Sigmoid colon (tissue), 7 donors: ENCODE results near the gene TSPAN12. TPM values are rescaled to one million over a fixed set of nuclear protein-coding genes. Genes with fewer than 3 reads are reported as not detected.
"Not testable (repeated sequence)": the region's sequence is repeated elsewhere in the genome, so short reads cannot be mapped to it uniquely, and the experiment has no call there.

Source experiments
- DNase-seq: peaks from one replicate; pipeline ENCODE4 v3.0.0-alpha.2; 2019
- H3K27ac ChIP-seq, 4 donors: fragments of 200-600 bp; sonication (generic); one replicate each; pipeline ENCODE4 v1.5.1; 2016 to 2019; ENCODE audit warnings: mild to moderate bottlenecking in 1 of 4
- H3K27me3 ChIP-seq, 3 donors: fragments of 200-600 bp; sonication (generic); one replicate each; pipeline ENCODE4 v1.5.1; 2019; ENCODE audit warnings: mild to moderate bottlenecking in 1 of 3
- H3K36me3 ChIP-seq, 4 donors: fragments of 200-600 bp; sonication (generic); one replicate each; pipeline ENCODE4 v1.5.1; 2016 to 2019
- H3K4me1 ChIP-seq, 4 donors: fragments of 200-600 bp; sonication (generic); one replicate each; pipeline ENCODE4 v1.5.1; 2017 to 2019
- H3K4me3 ChIP-seq, 4 donors: fragments of 200-600 bp; sonication (generic); one replicate each; pipeline ENCODE4 v1.5.1; 2017 to 2019; ENCODE audit warnings: mild to moderate bottlenecking in 2 of 4, moderate library complexity in 1 of 4
- H3K9me3 ChIP-seq, 4 donors: fragments of 200-600 bp in 3 of 4; sonication (generic) in 3 of 4; one replicate each; pipeline versions ENCODE4 v1.5.1 to v1.6.1; 2013 to 2019
- EP300 ChIP-seq, 4 donors: sonication (generic); formaldehyde crosslinking; IDR thresholded peaks; one replicate each; pipeline ENCODE4 v1.6.1; 2017; ENCODE audit warnings: antibody characterized with exemption in 4 of 4
- POLR2A ChIP-seq, 2 donors: fragments of 450-650 bp; IDR thresholded peaks; one replicate each; pipeline ENCODE4 v1.6.1; 2016; ENCODE audit warnings: antibody characterized with exemption in 2 of 2, mild to moderate bottlenecking in 2 of 2, moderate library complexity in 2 of 2
- POLR2AphosphoS5 ChIP-seq, 4 donors: sonication (generic); formaldehyde crosslinking; IDR thresholded peaks; one replicate each; pipeline ENCODE4 v1.6.1; 2017; ENCODE audit warnings: antibody characterized with exemption in 4 of 4
- WGBS, 2 donors: extraction: QIAGEN DNeasy Blood & Tissue Kit; methylation state at CpG; one replicate each; pipeline ENCODE4 v1.1.7; 2013; 5-methylcytosine and 5-hydroxymethylcytosine counted together
- intact Hi-C: fragments of 100-400 bp; cut with DNase I; formaldehyde crosslinking; loops from one replicate; pipeline ENCODE4 v1.15.1; 2023
- polyA plus RNA-seq, 3 donors: library from polyadenylated mRNA; stranded (reverse); fragments of 200-250 nt; gene quantifications; one replicate each; pipeline ENCODE4 v1.2.3, GENCODE V29; 2013
- total RNA-seq, 4 donors: library from RNA; depleted of rRNA; stranded (reverse); fragments of >200 nt; gene quantifications; one replicate each; pipeline ENCODE4 v1.1.0, GENCODE V29; 2016
- TF ChIP-seq, protein P1 (sequence below), 4 experiments: fragments of 450-650 bp in 3 of 4; fragments of 200-600 bp in 1 of 4; IDR thresholded peaks; one replicate each; pipeline ENCODE4 v1.5.1; 2016 to 2019; ENCODE audit warnings: antibody characterized with exemption in 4 of 4, mild to moderate bottlenecking in 3 of 4, moderate library complexity in 2 of 4
- donor health status: healthy with polysubstance abuse.
- donor health status: Bipolar disorder and iron deficiency.
- donor health status: healthy.

The TSPAN12 gene
- total and polyA plus RNA-seq, 7 donors = 13.9 to 47.7 (median 19.9) TPM

DNA sequence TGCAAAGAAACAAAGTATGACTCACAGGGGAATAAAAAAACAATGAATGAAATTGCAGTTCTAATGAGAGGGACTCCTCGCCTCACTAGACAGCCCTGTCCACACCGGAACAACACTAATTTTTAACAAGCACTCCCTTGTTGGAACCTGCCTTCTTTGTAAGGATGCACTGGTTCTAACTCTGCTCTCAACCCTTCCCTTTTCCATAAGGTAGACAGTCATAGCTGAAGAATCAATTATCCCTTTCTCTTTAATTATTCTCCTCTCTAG lies 65.1 kb downstream of the TSPAN12 start:
- TF ChIP-seq POLR2A (IDR thresholded peaks at IDR 0.05) (no peak), EP300 (IDR thresholded peaks at IDR 0.05) (no peak), POLR2AphosphoS5 (IDR thresholded peaks at IDR 0.05) (no peak)
- WGBS, 2 donors = 95 to 96% methylated on average over 2 of the region's 2 CpGs
- no peaks in the 10 kb centered on the region for H3K27me3 ChIP-seq

DNA sequence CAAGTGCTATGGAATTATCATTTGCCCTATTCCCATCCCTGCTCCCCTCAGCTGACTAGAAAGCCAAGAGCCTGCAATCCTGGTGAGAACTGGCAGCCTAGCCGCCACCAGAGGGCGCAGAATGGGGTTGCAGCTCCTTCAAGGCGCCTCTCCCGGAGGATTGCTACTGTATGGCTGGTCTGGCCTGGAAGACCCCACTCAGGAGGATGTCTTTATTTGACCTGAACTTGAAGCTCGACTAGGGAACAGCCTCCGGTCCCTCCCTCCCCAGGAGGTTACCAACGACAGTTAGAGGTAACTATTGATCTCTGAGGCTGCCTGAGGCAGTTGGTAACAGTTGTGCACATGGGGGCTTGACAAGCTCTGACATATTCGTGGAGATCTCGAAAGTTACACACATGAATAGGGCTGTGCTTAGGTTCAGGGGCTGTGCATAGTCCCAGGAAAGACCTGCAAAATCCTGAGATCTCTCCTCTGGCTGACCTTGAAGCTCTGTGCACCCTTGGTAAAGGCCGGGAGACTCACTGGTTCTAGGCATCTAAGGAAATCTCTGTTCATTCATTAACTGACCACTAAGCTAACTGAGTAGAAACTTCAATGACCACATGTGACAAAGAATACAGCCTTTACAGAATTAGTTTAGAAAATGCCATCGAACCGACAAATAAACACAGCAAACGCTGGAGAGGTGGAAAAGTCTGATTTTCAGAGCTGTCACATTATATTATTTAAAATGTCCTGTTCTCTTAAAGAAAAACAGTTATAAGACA lies 65.7 kb downstream of the TSPAN12 start:
- H3K36me3 ChIP-seq = peaks cover 0 to 4% (median 0%) of the 10 kb centered on the region in 4 donors
- H3K4me3 ChIP-seq = no peak overlapping the region
- H3K4me1 ChIP-seq = no peaks in the 10 kb centered on the region
- 44 to 49% methylated on average over 13 of the region's 13 CpGs for WGBS, 2 donors
- H3K27ac ChIP-seq = no peak overlapping the region
- no peaks in the 10 kb centered on the region for H3K9me3 ChIP-seq
- intact Hi-C loops = no loop called here
- no peak for TF ChIP-seq POLR2A (IDR thresholded peaks at IDR 0.05)
- no peak for TF ChIP-seq POLR2AphosphoS5 (IDR thresholded peaks at IDR 0.05)
- no peak for TF ChIP-seq EP300 (IDR thresholded peaks at IDR 0.05)
- TF ChIP-seq, protein P1, sequence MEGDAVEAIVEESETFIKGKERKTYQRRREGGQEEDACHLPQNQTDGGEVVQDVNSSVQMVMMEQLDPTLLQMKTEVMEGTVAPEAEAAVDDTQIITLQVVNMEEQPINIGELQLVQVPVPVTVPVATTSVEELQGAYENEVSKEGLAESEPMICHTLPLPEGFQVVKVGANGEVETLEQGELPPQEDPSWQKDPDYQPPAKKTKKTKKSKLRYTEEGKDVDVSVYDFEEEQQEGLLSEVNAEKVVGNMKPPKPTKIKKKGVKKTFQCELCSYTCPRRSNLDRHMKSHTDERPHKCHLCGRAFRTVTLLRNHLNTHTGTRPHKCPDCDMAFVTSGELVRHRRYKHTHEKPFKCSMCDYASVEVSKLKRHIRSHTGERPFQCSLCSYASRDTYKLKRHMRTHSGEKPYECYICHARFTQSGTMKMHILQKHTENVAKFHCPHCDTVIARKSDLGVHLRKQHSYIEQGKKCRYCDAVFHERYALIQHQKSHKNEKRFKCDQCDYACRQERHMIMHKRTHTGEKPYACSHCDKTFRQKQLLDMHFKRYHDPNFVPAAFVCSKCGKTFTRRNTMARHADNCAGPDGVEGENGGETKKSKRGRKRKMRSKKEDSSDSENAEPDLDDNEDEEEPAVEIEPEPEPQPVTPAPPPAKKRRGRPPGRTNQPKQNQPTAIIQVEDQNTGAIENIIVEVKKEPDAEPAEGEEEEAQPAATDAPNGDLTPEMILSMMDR (IDR thresholded peaks at IDR 0.05) = peak; percentile 16 to 72 (median 37)
- H3K27me3 ChIP-seq = no peaks in the 10 kb centered on the region
- peak; percentile 77 for DNase-seq

More for the DNA sequence above, 65.1 kb downstream of the TSPAN12 start:
- DNase-seq = no peak
- H3K4me1 ChIP-seq = no peaks in the 10 kb centered on the region
- H3K27ac ChIP-seq = no peak overlapping the region
- H3K4me3 ChIP-seq = no peak overlapping the region
- H3K9me3 ChIP-seq = no peaks in the 10 kb centered on the region
- intact Hi-C loops = no loop called here
- H3K36me3 ChIP-seq = peaks cover 0 to 4% (median 0%) of the 10 kb centered on the region in 4 donors

DNA sequence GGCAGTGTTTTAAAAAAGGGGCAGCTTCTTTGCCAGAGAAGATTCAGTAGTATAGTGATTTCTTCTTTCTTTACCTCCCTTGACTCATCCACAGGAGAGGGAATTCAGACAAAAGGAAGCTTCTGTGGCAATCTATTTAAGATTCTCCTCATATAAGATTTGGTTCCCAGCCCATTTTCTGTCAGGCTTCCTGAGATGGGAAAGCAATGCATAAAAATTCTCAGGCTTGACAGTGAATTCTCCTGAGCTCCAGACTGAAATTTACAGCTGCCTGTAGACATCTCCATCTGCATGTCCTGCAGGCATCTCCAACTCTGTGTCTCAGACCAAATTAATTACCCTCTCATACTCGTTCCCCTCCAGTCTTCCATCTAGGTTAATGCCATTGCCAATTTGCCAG lies 72.8 kb downstream of the TSPAN12 start:
- intact Hi-C loops = no loop called here
- WGBS, 2 donors = 68 to 79% methylated on average over 1 of the region's 1 CpG
- H3K9me3 ChIP-seq = no peaks in the 10 kb centered on the region
- no peak for DNase-seq
- no peak overlapping the region for H3K4me3 ChIP-seq
- H3K4me1 ChIP-seq = no peaks in the 10 kb centered on the region
- no peaks in the 10 kb centered on the region for H3K27me3 ChIP-seq
- H3K27ac ChIP-seq = no peak overlapping the region
- H3K36me3 ChIP-seq = peaks cover 0 to 4% (median 0%) of the 10 kb centered on the region in 4 donors
- no peak for TF ChIP-seq POLR2AphosphoS5 (IDR thresholded peaks at IDR 0.05)
- TF ChIP-seq, protein P1 (IDR thresholded peaks at IDR 0.05) = no peak
- no peak for TF ChIP-seq EP300 (IDR thresholded peaks at IDR 0.05)
- TF ChIP-seq POLR2A (IDR thresholded peaks at IDR 0.05) = no peak

DNA sequence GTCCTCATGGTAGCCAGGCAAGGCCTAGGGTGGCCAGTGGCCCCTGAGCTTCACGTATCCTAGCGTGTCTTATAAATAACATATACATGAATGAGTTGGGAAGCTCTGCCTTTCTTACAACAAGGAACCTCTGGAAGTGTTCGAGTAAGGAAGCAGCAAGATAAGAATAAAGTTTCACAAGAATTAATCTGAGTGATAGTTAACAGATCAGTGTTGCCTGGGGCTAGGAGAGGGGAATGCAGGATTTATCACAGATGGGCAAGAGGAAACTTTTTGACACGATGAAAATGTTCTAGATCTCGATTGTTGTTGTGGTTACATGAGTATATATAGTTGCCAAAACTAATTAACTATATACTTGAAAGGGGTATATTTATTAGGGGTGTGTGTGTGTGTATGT lies 74.2 kb downstream of the TSPAN12 start:
- intact Hi-C loops = no loop called here
- peaks cover 0 to 4% (median 0%) of the 10 kb centered on the region in 4 donors for H3K36me3 ChIP-seq
- DNase-seq = no peak

DNA sequence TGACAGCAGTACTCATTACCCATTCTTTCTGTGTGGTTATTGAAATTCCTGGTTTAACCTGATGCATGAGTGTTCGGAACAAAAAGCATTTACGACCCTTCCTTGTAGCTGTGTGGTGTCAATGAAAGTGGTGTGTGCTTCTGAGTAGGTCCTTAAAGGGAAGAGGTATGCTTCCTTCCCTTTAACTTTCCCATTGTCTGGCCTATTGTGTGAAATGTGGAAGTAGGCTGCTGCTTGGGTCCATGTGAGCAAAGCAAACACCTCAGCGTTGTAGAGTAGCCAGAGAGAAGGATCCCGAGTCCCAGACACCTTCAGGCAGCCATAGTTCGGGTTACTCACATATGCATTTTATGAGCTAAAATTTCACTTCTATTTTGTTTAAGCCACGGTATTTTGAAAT lies 74.7 kb downstream of the TSPAN12 start:
- 81 to 89% methylated on average over 6 of the region's 6 CpGs for WGBS, 2 donors
- intact Hi-C loops = no loop called here

More for the DNA sequence above, 74.2 kb downstream of the TSPAN12 start:
- no peaks in the 10 kb centered on the region for H3K27me3 ChIP-seq
- no peaks in the 10 kb centered on the region for H3K9me3 ChIP-seq
- TF ChIP-seq, protein P1 (IDR thresholded peaks at IDR 0.05) = no peak
- TF ChIP-seq POLR2AphosphoS5 (IDR thresholded peaks at IDR 0.05) (no peak), EP300 (IDR thresholded peaks at IDR 0.05) (no peak), POLR2A (IDR thresholded peaks at IDR 0.05) (no peak)
- H3K4me3 ChIP-seq = no peak overlapping the region
- H3K4me1 ChIP-seq = no peaks in the 10 kb centered on the region
- no peak overlapping the region for H3K27ac ChIP-seq
- 75 to 80% methylated on average over 5 of the region's 5 CpGs for WGBS, 2 donors

DNA sequence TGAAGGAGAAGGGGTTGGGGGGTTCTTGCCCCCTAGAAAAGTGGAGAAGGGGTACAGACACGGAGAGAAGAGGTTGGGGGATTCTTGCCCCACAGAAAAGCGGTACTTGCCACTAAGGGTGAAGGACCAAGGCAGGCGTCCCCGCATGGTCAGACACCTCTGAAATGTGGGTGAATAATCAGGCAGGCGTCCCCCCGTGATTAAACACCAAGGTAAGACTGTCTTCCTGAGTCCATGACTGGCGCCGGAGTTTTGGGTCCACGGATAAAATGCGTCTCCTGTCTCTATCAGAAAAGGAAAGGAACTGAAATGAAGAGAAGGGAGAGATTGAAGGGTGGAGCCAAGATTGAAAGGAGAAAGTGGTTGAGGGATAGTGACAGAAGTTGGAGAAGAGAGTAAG lies 76.0 kb downstream of the TSPAN12 start:
- H3K9me3 ChIP-seq, H3K27ac ChIP-seq, H3K4me1 ChIP-seq, H3K27me3 ChIP-seq, H3K36me3 ChIP-seq, H3K4me3 ChIP-seq, DNase-seq, intact Hi-C loops: not testable (repeated sequence)
- 94 to 95% methylated on average over 10 of the region's 10 CpGs for WGBS, 2 donors

More for the DNA sequence above, 74.7 kb downstream of the TSPAN12 start:
- H3K4me1 ChIP-seq = no peaks in the 10 kb centered on the region
- no peak overlapping the region for H3K4me3 ChIP-seq
- H3K9me3 ChIP-seq = no peaks in the 10 kb centered on the region
- no peak overlapping the region for H3K27ac ChIP-seq
- no peaks in the 10 kb centered on the region for H3K27me3 ChIP-seq
- no peak for DNase-seq
- H3K36me3 ChIP-seq = peaks cover 0 to 2% (median 0%) of the 10 kb centered on the region in 4 donors
- TF ChIP-seq EP300 (IDR thresholded peaks at IDR 0.05) (no peak), POLR2A (IDR thresholded peaks at IDR 0.05) (no peak), POLR2AphosphoS5 (IDR thresholded peaks at IDR 0.05) (no peak)
- TF ChIP-seq, protein P1 (IDR thresholded peaks at IDR 0.05) = no peak
